ACC112 (cell line): ENCODE measurements around the gene OR8K1.

Experiments
- H2AFZ ChIP-seq: fragments of 200-600 bp; sonication (generic); one replicate; pipeline ENCODE4 v1.6.0; 2017; ENCODE audit warnings: antibody characterized with exemption, low read length; ENCODE audit not compliant: unreplicated experiment
- H3K27ac ChIP-seq: fragments of 200-600 bp; sonication (generic); 2 replicates; pipeline ENCODE4 v1.5.1; 2014; ENCODE audit warnings: low read depth, mild to moderate bottlenecking, antibody characterized with exemption, low read length, moderate library complexity
- H3K27me3 ChIP-seq: fragments of 200-600 bp; sonication (generic); 2 replicates; pipeline ENCODE4 v1.6.1; 2014; ENCODE audit warnings: mild to moderate bottlenecking, antibody characterized with exemption, low read length, moderate library complexity, mixed read lengths; ENCODE audit not compliant: insufficient read depth
- H3K36me3 ChIP-seq: fragments of 200-600 bp; sonication (generic); 2 replicates; pipeline ENCODE4 v1.6.1; 2016; ENCODE audit warnings: mild to moderate bottlenecking, antibody characterized with exemption, low read length, moderate library complexity, mixed read lengths; ENCODE audit not compliant: insufficient read depth
- H3K4me1 ChIP-seq: fragments of 200-600 bp; sonication (generic); one replicate; pipeline ENCODE4 v1.6.1; 2016; ENCODE audit warnings: low read length, mixed read lengths; ENCODE audit not compliant: insufficient read depth, unreplicated experiment, control insufficient read depth
- H3K4me3 ChIP-seq: fragments of 200-600 bp; sonication (generic); 2 replicates; pipeline ENCODE4 v1.5.1; 2014; ENCODE audit warnings: mild to moderate bottlenecking, low read depth, low read length
- H3K79me2 ChIP-seq: fragments of 200-600 bp; sonication (generic); one replicate; pipeline ENCODE4 v1.6.0; 2016; ENCODE audit warnings: low read length; ENCODE audit not compliant: control insufficient read depth, unreplicated experiment, insufficient read depth

Gene OR8K1

GRCh38 chr11:56396047-56396446 lies 50.2 kb downstream of the OR8K1 start:
- Histone ChIP-seq H2AFZ (no peak overlapping the region), H3K27ac (no peak overlapping the region), H3K4me1 (no peaks in the 10 kb centered on the region), H3K79me2 (no peaks in the 10 kb centered on the region), H3K27me3 (no peaks in the 10 kb centered on the region), H3K36me3 (no peaks in the 10 kb centered on the region), H3K4me3 (no peak overlapping the region)
